HG03066 (cell line): ENCODE results near the gene PRRT3.

Experiments
- ATAC-seq: cut with Tn5 transposase; IDR thresholded peaks from one replicate; pipeline ENCODE4 v1.9.1; 2021; ENCODE audit warnings: low read depth; ENCODE audit not compliant: unreplicated experiment

Gene PRRT3

GRCh38 chr3:9951962-9952805, at the start of gene PRRT3:
PRRT3 (minus strand) TSS chr3:9952408; CDS start chr3:9950115, 2,293 bp downstream.
- ATAC-seq = peak; percentile 65

GRCh38 chr3:10000686-10001085, 48.5 kb upstream of the PRRT3 start:
- ATAC-seq = no peak

- ATAC-seq = no peak
These were observed 42.1 kb upstream of the PRRT3 start for GRCh38 chr3:9994086-9994844.

- ATAC-seq = peak; percentile 30
These were observed 34.1 kb upstream of the PRRT3 start for GRCh38 chr3:9986230-9986725.

DNA sequence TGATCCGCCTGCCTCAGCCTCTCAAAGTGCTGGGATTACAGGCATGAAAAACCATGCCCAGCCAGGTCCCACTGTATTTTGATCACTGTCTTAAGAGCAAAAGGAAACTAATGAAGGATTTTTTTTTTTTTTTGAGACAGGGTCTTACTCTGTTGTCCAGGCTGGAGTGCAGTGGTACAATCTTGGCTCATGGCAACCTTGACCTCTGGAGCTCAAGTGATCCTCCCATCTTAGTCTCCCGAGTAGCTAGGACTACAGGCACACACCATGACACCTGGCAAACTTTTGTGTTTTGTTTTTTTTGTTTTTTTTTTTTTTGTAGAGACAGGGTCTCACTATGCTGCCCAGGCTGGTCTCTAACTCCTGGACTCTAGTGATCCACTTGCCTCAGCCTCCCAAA, 28.0 kb upstream of the PRRT3 start:
- ATAC-seq = no peak

- no peak for ATAC-seq
These were observed 26.6 kb upstream of the PRRT3 start for GRCh38 chr3:9978710-9979305.

GRCh38 chr3:9976721-9977709, 24.8 kb upstream of the PRRT3 start:
- ATAC-seq = no peak

DNA sequence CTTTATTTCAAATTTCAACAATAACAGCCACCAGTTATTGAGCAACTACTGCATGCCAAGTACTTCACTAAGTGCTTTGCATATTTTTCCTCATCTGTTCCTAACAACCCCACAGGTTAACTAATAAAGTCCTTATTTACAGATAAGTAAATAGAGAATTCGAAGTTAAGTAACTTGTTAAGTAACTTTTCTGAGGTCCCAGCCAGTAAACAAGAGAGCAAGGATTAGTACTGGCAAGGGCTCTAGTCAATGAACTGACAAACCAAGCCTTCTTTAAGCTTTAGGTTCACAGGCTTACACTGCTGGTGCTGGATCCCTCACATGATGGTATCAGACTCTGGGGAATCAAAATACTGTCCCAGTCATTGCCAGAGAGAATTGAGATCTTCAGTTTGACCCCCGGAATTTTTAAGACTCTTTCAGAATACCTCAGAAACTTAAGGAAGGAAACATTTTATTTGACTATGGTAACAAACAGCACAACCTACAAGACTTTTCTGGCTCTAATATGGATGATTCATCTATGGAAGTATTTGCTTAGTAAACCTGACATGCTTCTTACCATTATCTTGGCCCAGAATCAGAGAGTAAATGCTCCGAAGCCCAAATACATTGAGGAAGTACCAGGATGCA, 17.9 kb upstream of the PRRT3 start:
- no peak for ATAC-seq

DNA sequence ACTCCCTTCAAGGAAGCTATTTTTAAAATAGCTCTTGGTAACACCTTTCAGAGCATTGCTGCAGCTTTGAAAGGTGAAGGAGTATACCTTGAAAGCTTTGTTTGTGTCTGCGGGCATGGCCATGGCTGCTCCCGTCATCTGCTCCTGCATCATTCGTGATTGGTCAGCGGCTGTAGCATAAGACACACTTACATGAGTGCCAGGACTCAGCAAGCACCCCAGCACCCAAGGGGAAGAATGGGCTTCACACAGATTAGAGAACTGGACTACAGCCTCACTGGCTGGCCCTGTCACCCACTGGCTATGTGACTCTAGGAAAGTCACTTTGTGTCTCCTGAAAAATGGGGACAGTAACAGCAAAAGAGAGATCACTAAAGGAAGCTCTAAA, 17.4 kb upstream of the PRRT3 start:
- ATAC-seq = no peak

DNA sequence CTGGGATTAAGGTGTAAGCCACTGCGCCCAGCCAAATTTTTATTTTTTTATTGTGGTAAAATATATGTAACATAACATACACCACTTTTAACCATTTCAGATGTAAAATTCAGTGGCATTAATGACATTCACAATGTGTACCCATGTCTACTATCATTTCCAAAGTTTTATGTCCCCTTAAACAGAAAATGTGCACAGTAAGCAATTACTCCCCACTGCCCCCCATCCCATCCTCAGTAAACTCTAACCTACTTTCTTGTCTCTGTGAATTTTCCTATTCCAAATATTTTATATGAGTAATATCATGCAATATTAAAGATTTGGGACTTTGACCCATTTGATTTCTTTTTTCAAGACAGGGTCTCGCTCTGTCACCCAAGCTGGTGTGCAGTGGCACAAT, 14.6 kb upstream of the PRRT3 start:
- ATAC-seq = no peak

DNA sequence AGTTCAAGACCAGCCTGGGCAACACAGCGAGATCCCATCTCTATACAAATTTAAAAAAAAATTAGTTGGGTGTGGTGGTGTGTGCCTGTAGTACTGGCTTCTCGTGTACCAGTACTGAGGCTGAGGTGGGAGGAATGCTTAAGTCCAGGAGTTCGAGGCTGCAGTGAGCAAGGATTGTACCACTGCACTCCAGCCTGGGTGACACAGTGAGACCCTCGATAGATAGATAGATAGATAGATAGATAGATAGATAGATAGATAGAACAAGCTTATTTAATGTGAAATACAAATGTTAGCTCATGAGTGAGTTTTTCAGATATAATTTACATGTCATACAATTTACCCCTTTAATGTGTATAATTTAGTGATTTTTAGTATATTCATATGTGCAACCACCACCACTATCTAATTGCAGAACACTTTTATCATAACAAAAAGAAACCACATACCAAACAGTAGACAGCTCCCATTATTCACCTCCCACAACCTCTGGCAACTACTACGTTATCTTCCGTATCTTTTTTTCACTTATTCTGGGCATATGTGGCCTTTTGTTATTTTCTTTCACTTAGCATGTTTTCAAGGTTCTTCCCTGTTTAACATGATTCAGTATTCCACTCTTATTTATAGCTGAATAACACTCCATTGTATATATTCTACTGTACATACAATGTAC, 13.1 kb upstream of the PRRT3 start:
- ATAC-seq = no peak

GRCh38 chr3:9957214-9957613, 5.0 kb upstream of the PRRT3 start:
- ATAC-seq = no peak

DNA sequence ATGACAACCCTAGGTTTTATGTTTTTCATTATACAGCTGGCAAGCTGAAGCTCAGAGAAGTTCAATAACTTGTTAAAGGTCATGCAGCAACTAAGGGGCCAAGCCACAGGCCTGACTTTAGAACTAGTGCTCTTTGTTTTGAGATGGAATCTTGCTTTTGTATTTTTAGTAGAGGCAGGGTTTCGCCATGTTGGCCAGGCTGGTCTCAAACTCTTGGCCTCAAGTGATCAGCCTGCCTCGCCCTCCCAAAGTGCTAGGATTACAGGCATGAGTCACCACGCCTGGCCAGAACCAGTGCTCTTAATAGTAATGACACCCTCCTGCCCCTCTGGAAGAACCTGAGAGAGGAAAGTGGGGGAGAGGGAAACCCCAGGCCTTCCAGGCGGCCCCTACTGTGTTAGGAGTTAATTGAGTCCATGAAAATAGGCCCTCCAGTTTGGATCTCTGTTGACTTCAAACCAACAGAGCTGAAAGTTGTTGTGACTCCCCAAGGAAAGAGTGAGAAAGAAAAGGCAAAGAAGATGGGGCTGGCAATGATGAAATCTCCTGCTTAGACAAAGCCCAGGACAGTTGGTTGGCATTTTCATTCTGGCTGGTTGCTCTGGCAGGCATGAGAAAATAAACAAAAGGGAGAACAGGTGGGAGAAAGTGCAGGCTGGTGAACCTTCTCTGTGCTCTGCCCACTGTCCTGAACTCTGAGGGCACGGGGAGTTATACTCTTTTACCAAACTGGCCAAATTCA, 3.6 kb upstream of the PRRT3 start:
- no peak for ATAC-seq

DNA sequence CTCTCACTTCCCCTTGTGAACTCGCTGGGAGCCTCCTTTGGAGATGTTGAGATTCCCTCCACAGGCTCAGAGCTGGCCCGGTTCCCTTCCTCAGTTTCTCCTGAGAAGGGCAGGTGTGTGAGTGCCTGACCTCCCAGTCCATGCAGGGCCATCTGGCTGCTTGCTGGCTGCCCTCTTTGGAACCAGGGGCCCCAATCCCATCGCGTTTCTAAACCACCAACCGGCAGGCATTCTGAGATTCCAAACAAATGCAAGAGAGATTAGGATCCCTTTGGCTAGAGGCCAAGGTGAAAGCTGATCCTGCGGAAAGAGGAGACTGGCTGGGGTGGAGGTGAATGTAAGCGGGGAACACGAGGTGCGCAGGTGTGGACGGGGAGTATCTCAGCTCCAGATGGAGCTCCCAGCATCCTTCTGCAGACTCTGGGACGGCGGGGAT, 2.9 kb upstream of the PRRT3 start:
- ATAC-seq = no peak

GRCh38 chr3:9951598-9951961, 628 bp downstream of the PRRT3 start:
- peak; percentile 9 for ATAC-seq

DNA sequence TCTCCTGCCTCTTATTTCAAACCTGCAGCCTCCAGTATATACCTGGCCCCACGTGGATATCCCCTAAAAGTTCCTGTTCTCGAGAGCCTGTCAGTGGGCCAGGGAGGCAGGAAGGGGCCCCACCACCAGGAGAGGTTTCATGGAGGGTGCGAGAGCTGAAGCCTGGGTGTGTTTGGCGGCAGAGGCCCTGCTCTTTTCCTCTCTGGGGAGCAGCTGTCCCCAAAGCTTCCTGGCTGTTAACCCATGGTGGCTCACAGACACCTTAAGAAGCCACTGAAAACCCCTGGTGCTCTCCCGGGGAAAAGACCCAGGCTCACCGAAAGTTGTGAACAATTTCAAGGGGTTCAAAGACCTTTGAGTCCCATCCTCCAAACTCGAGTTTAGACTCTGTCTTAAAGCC, 1.1 kb downstream of the PRRT3 start:
- peak; percentile 23 for ATAC-seq

DNA sequence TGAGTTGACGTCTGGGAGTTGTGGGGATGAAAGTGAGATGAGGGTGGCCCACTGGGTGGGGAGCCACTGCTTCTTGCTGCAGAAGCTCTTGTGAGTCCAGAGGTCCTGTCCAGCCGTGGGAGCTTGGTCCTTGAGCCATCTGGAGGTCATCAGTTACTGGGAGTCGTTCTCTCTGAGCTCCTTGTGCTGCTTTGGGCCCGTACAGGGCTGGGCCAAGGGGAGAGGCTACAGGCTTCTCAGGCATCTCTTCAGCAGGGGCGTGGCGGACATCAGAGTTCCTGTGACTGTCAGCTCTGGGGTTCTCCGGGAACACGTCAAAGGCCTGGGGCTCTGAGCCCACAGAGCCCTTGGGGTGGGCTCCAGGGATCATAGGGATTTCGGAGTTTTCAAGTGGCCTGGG, 2.6 kb downstream of the PRRT3 start:
- no peak for ATAC-seq

GRCh38 chr3:9949115-9949514, 3.1 kb downstream of the PRRT3 start:
- no peak for ATAC-seq
